ENCODE measurements around the gene STYXL2.

STYXL2 gene

DNA sequence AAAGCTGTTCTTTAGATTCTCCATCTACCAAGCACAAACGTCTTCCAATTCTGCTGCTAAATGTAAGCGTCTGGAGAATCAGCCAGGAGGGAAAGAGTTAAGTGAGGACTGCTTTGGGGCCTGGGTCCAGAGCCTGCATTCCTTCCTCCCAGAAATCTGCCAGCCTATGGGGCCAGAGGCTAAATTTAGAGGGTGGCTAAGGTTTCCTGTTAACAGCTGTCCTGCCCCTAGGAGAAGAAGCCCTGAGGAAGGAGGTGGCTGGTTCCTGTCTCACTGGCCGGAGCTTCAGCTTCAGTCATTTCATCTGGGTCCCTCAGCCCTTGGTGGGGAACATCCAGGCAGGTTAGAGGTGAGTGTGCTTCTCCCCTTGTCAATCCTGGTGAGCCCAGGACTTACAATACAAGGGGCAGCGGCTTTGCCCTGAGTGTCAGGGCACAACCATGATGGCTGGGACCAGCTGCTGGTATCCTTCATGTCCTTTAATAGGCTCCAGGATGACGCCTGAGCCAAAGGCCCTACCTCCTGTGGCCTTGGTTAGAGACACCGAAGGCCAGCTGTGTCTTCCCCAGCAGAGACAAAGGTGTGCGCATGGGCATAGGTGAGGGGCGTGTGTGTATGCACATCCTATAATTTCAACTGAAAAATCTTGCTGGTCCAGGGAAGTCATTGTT, at the start of gene STYXL2:
TSS of gene STYXL2 (plus strand) at position 230 of the 671 bp plus-strand sequence. CDS start 775 bp downstream, outside the sequence.
- no peaks in the 10 kb centered on the region for H3K9me3 ChIP-seq
- H3K27me3 ChIP-seq = no peaks in the 10 kb centered on the region
- H3K27ac ChIP-seq = no peak within 1 kb of the TSS
- no peaks in the 10 kb centered on the region for H3K4me1 ChIP-seq (ENCODE audit: control insufficient read depth in 1 of 2, insufficient read depth in 1 of 2, low read depth in 1 of 2, low read length in 1 of 2)
- H3K4me3 ChIP-seq (ENCODE audit: low read depth in 1 of 2, low read length in 1 of 2) = no peak within 1 kb of the TSS
- no peaks in the 10 kb centered on the region for H3K36me3 ChIP-seq
- TF ChIP-seq CTCF (IDR thresholded peaks at IDR 0.05) = no peak

GRCh38 chr1:167051907-167052306, 42.0 kb upstream of the STYXL2 start:
- TF ChIP-seq CTCF (IDR thresholded peaks at IDR 0.05) = no peak
- H3K27me3 ChIP-seq = no peaks in the 10 kb centered on the region
- H3K36me3 ChIP-seq = no peaks in the 10 kb centered on the region
- H3K9me3 ChIP-seq = no peaks in the 10 kb centered on the region
- no peak overlapping the region for H3K4me3 ChIP-seq (ENCODE audit: low read depth in 1 of 2, low read length in 1 of 2)
- H3K27ac ChIP-seq = no peak overlapping the region
- no peaks in the 10 kb centered on the region for H3K4me1 ChIP-seq (ENCODE audit: control insufficient read depth in 1 of 2, insufficient read depth in 1 of 2, low read depth in 1 of 2, low read length in 1 of 2)

- no peak for TF ChIP-seq CTCF (IDR thresholded peaks at IDR 0.05)
- H3K9me3 ChIP-seq = no peaks in the 10 kb centered on the region
- no peaks in the 10 kb centered on the region for H3K27me3 ChIP-seq
- H3K27ac ChIP-seq = no peak overlapping the region
- H3K36me3 ChIP-seq = no peaks in the 10 kb centered on the region
- no peak overlapping the region for H3K4me3 ChIP-seq (ENCODE audit: low read depth in 1 of 2, low read length in 1 of 2)
- H3K4me1 ChIP-seq (ENCODE audit: control insufficient read depth in 1 of 2, insufficient read depth in 1 of 2, low read depth in 1 of 2, low read length in 1 of 2) = no peaks in the 10 kb centered on the region
Measured at GRCh38 chr1:167052389-167052788, 41.5 kb upstream of the STYXL2 start.

- no peak overlapping the region for H3K4me3 ChIP-seq (ENCODE audit: low read depth in 1 of 2, low read length in 1 of 2)
- H3K36me3 ChIP-seq = no peaks in the 10 kb centered on the region
- TF ChIP-seq CTCF (IDR thresholded peaks at IDR 0.05) = no peak
- no peaks in the 10 kb centered on the region for H3K9me3 ChIP-seq
- H3K27me3 ChIP-seq = no peaks in the 10 kb centered on the region
- H3K4me1 ChIP-seq (ENCODE audit: control insufficient read depth in 1 of 2, insufficient read depth in 1 of 2, low read depth in 1 of 2, low read length in 1 of 2) = peaks cover 0 to 4% of the 10 kb centered on the region in 2 experiments
- H3K27ac ChIP-seq = no peak overlapping the region
Measured at GRCh38 chr1:167054531-167054930, 39.3 kb upstream of the STYXL2 start.

GRCh38 chr1:167054946-167055630, 38.8 kb upstream of the STYXL2 start:
- H3K4me3 ChIP-seq (ENCODE audit: low read depth in 1 of 2, low read length in 1 of 2) = no peak overlapping the region

More at GRCh38 chr1:167054946-167055630, 38.8 kb upstream of the STYXL2 start:
- no peak for TF ChIP-seq CTCF (IDR thresholded peaks at IDR 0.05)
- H3K9me3 ChIP-seq = no peaks in the 10 kb centered on the region
- H3K36me3 ChIP-seq = no peaks in the 10 kb centered on the region
- no peaks in the 10 kb centered on the region for H3K27me3 ChIP-seq
- peaks cover 0 to 4% of the 10 kb centered on the region in 2 experiments for H3K4me1 ChIP-seq (ENCODE audit: control insufficient read depth in 1 of 2, insufficient read depth in 1 of 2, low read depth in 1 of 2, low read length in 1 of 2)
- H3K27ac ChIP-seq = no peak overlapping the region

Measured in neutrophil (primary cell).